ENCODE measurements around the gene ZNF423. TPM values are rescaled to one million over a fixed set of nuclear protein-coding genes. Genes with fewer than 3 reads are reported as not detected.

The ZNF423 gene
- total and polyA plus RNA-seq, 2 of the 13 experiments (the other 11 are each of a cell fraction or from before 2014, with no cell fraction given), result 0.07 to 0.31 TPM

- Histone ChIP-seq H2AFZ (ENCODE audit: low read length) (no peak overlapping the region), H3K9ac (ENCODE audit: insufficient read depth, low read depth, low read length) (no peak overlapping the region), H3K27ac (ENCODE audit: extremely low read length, insufficient read depth, low read length) (no peak overlapping the region), H3K4me3 (replicated peaks in 1 of 3; ENCODE audit: insufficient read depth in 1 of 3, low read depth in 2 of 3, low read length in 3 of 3) (no peak overlapping the region), H3K36me3 (replicated peaks in 1 of 2; ENCODE audit: control insufficient read depth in 1 of 2, insufficient read depth in 2 of 2, low read length in 2 of 2) (no peaks in the 10 kb centered on the region), H3K79me2 (ENCODE audit: insufficient read depth, low read length) (no peaks in the 10 kb centered on the region), H4K20me1 (ENCODE audit: insufficient read depth, low read length) (no peaks in the 10 kb centered on the region), H3K9me3 (ENCODE audit: low read length) (no peaks in the 10 kb centered on the region), H3K27me3 (ENCODE audit: control insufficient read depth in 1 of 2, insufficient read depth in 2 of 2, low read length in 2 of 2) (peaks cover 4 to 31% of the 10 kb centered on the region in 2 experiments; a peak in 4 of 5 replicates), H3K4me1 (ENCODE audit: insufficient read depth, low read length) (no peaks in the 10 kb centered on the region), H3K4me2 (ENCODE audit: low read depth, low read length) (no peak overlapping the region)
- ChIA-PET CTCF (ENCODE audit: low intra/inter-chr PET ratio, low total read pairs) (no interaction called here), POLR2A (no interaction called here)
- TF ChIP-seq MAFF (IDR thresholded peaks at IDR 0.05; ENCODE audit: low read depth, low read length) (0 out of 2 replicates have a peak, but pooled peaks have one; percentile 4), MAFK (conservative IDR thresholded peaks at IDR 0.05 in 1 of 2, IDR thresholded peaks at IDR 0.05 in 1 of 2; ENCODE audit: low read length in 2 of 2) (peak in 1 of 2 experiments; percentile 33; a peak in 1 of 4 replicates), ZNF660 (CRISPR knock-in tag; IDR thresholded peaks at IDR 0.05; ENCODE audit: borderline replicate concordance, low read depth) (no peak)
- no peak for ATAC-seq
- BruUV-seq (replicated peaks), result no TSS peak
- no peak for FAIRE-seq
- in situ Hi-C loops (cut with HindIII; ENCODE audit: extremely low pct_ligation_motif_present, low pct_unique_long_range_greater_than_20kb), result no loop called here
- 51% methylated on average over 10 of the region's 10 CpGs for WGBS (ENCODE audit: low lambda C conversion rate)
- DNase-seq (ENCODE audit: low spot score), result no peak
- intact Hi-C loops (cut with micrococcal nuclease; ENCODE audit: unreplicated experiment), result no loop called here
Observed at GRCh38 chr16:49756775-49757558, 98.9 kb downstream of the ZNF423 start.

- Histone ChIP-seq H3K27ac (ENCODE audit: extremely low read length, insufficient read depth, low read length) (no peak overlapping the region), H3K4me3 (replicated peaks in 1 of 3; ENCODE audit: insufficient read depth in 1 of 3, low read depth in 2 of 3, low read length in 3 of 3) (no peak overlapping the region), H3K9me3 (ENCODE audit: low read length) (no peaks in the 10 kb centered on the region), H3K4me1 (ENCODE audit: insufficient read depth, low read length) (no peaks in the 10 kb centered on the region), H3K36me3 (replicated peaks in 1 of 2; ENCODE audit: control insufficient read depth in 1 of 2, insufficient read depth in 2 of 2, low read length in 2 of 2) (no peaks in the 10 kb centered on the region), H4K20me1 (ENCODE audit: insufficient read depth, low read length) (no peaks in the 10 kb centered on the region), H3K27me3 (ENCODE audit: control insufficient read depth in 1 of 2, insufficient read depth in 2 of 2, low read length in 2 of 2) (peaks cover 4 to 40% of the 10 kb centered on the region in 2 experiments; a peak in 4 of 5 replicates), H3K79me2 (ENCODE audit: insufficient read depth, low read length) (no peaks in the 10 kb centered on the region), H3K9ac (ENCODE audit: insufficient read depth, low read depth, low read length) (no peak overlapping the region), H3K4me2 (ENCODE audit: low read depth, low read length) (no peak overlapping the region), H2AFZ (ENCODE audit: low read length) (no peak overlapping the region)
- 46% methylated on average over 13 of the region's 13 CpGs for WGBS (ENCODE audit: low lambda C conversion rate)
- no TSS peak for BruUV-seq (replicated peaks)
- DNase-seq (ENCODE audit: low spot score) (no peak), FAIRE-seq (no peak), ATAC-seq (no peak)
- CTCF ChIA-PET (ENCODE audit: low intra/inter-chr PET ratio, low total read pairs), result no interaction called here
- in situ Hi-C loops (cut with HindIII; ENCODE audit: extremely low pct_ligation_motif_present, low pct_unique_long_range_greater_than_20kb) (no loop called here), intact Hi-C loops (cut with micrococcal nuclease; ENCODE audit: unreplicated experiment) (no loop called here)
- POLR2A ChIA-PET, result no interaction called here
- TF ChIP-seq SSRP1 (CRISPR knock-in tag; IDR thresholded peaks at IDR 0.05) (no peak), ZNF646 (CRISPR knock-in tag; IDR thresholded peaks at IDR 0.05) (no peak), ZNF709 (CRISPR knock-in tag; IDR thresholded peaks at IDR 0.05) (no peak), ZNF549 (CRISPR knock-in tag; IDR thresholded peaks at IDR 0.05) (no peak), ZIK1 (CRISPR knock-in tag; IDR thresholded peaks at IDR 0.05; ENCODE audit: borderline replicate concordance, low read depth) (no peak), SCMH1 (CRISPR knock-in tag; IDR thresholded peaks at IDR 0.05; ENCODE audit: borderline replicate concordance) (no peak), ZNF780A (CRISPR knock-in tag; IDR thresholded peaks at IDR 0.05) (no peak)
Observed at GRCh38 chr16:49755716-49756505, 100.0 kb downstream of the ZNF423 start.

Data from HepG2 (cell line).